Osteoblast (primary cell): ENCODE results near the gene UBQLN1. TPM values are rescaled to one million over a fixed set of nuclear protein-coding genes. Genes with fewer than 3 reads are reported as not detected.

ENCODE experiments used
- DNase-seq: peaks from one replicate; pipeline ENCODE4 v3.0.0; 2011; ENCODE audit warnings: low spot score, mixed read lengths; ENCODE audit not compliant: insufficient read length; ENCODE audit errors: missing footprints
- H2AFZ ChIP-seq: 2 replicates; pipeline ENCODE4 v1.6.0; 2011; ENCODE audit warnings: mild to moderate bottlenecking, low read length
- H3K27ac ChIP-seq: 2 replicates; pipeline ENCODE4 v1.5.1; 2011; ENCODE audit warnings: mild to moderate bottlenecking, low read depth, low read length, moderate library complexity
- H3K27me3 ChIP-seq: 2 replicates; pipeline ENCODE4 v1.6.0; 2012; ENCODE audit warnings: mild to moderate bottlenecking, control low read depth, inconsistent platforms, low read length, moderate library complexity; ENCODE audit not compliant: insufficient read depth
- H3K36me3 ChIP-seq: 2 replicates; pipeline ENCODE4 v1.5.1; 2011; ENCODE audit warnings: mild to moderate bottlenecking, low read length, control low read depth, moderate library complexity; ENCODE audit not compliant: insufficient read depth
- H3K4me1 ChIP-seq: 2 replicates; pipeline ENCODE4 v1.5.1; 2011; ENCODE audit warnings: mild to moderate bottlenecking, low read length, control low read depth, moderate library complexity; ENCODE audit not compliant: insufficient read depth
- H3K4me2 ChIP-seq: 2 replicates; pipeline ENCODE4 v1.6.0; 2011; ENCODE audit warnings: mild to moderate bottlenecking, low read length; ENCODE audit not compliant: insufficient read depth
- H3K4me3 ChIP-seq: fragments of 200-600 bp; sonication (generic); 3 replicates; pipeline ENCODE4 v1.5.1; 2012; ENCODE audit warnings: mild to moderate bottlenecking, low read length, inconsistent platforms; ENCODE audit not compliant: insufficient read depth
- H3K79me2 ChIP-seq: 2 replicates; pipeline ENCODE4 v1.6.0; 2012; ENCODE audit warnings: mild to moderate bottlenecking, low read length, control low read depth, inconsistent platforms; ENCODE audit not compliant: insufficient read depth
- H3K9me3 ChIP-seq: 2 replicates; pipeline ENCODE4 v1.5.1; 2011; ENCODE audit warnings: low read depth, low read length, control low read depth
- H4K20me1 ChIP-seq: 2 replicates; pipeline ENCODE4 v1.6.0; 2012; ENCODE audit warnings: mild to moderate bottlenecking, low read length, control low read depth; ENCODE audit not compliant: insufficient read depth
- total RNA-seq: library from RNA; depleted of rRNA; stranded (reverse); fragments of >200 nt; gene quantifications from 2 replicates; pipeline ENCODE4 v1.2.3, GENCODE V29; 2012
- TF ChIP-seq, protein P1 (sequence below): IDR thresholded peaks from 2 replicates; pipeline ENCODE4 v1.5.1; 2011; ENCODE audit warnings: mild to moderate bottlenecking, low read depth, low read length, moderate library complexity; ENCODE audit errors: extremely low read depth

Gene UBQLN1
- total RNA-seq, 1 donor: 117 TPM

DNA sequence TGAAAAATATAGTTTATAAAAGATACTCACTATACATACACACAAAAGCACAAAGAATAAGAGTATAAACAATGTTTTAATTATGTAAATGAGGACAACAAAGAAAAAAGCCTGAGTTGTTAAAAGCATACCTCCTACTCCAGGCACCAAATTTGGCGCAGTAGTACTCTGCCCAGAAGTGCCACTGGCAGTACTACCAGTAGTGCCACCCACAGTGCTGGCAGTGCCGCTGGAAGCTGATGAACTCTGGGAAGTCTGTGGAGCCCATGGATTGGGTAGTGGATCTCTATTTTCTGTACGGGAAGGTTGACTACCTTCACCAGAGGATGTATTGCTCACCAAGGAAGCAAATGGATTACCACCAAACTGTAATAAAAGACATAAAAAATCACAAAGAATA, 30.2 kb downstream of the UBQLN1 start:
- Histone ChIP-seq H3K4me1 (peaks cover 11% of the 10 kb centered on the region), H3K27ac (no peak overlapping the region), H3K27me3 (no peaks in the 10 kb centered on the region), H3K9me3 (no peaks in the 10 kb centered on the region), H3K36me3 (peaks cover 39% of the 10 kb centered on the region), H3K4me2 (no peak overlapping the region), H4K20me1 (peaks cover 40% of the 10 kb centered on the region), H3K4me3 (no peak overlapping the region), H3K79me2 (peaks cover 86% of the 10 kb centered on the region), H2AFZ (no peak overlapping the region)
- TF ChIP-seq, protein P1, sequence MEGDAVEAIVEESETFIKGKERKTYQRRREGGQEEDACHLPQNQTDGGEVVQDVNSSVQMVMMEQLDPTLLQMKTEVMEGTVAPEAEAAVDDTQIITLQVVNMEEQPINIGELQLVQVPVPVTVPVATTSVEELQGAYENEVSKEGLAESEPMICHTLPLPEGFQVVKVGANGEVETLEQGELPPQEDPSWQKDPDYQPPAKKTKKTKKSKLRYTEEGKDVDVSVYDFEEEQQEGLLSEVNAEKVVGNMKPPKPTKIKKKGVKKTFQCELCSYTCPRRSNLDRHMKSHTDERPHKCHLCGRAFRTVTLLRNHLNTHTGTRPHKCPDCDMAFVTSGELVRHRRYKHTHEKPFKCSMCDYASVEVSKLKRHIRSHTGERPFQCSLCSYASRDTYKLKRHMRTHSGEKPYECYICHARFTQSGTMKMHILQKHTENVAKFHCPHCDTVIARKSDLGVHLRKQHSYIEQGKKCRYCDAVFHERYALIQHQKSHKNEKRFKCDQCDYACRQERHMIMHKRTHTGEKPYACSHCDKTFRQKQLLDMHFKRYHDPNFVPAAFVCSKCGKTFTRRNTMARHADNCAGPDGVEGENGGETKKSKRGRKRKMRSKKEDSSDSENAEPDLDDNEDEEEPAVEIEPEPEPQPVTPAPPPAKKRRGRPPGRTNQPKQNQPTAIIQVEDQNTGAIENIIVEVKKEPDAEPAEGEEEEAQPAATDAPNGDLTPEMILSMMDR: no peak
- no peak for DNase-seq

DNA sequence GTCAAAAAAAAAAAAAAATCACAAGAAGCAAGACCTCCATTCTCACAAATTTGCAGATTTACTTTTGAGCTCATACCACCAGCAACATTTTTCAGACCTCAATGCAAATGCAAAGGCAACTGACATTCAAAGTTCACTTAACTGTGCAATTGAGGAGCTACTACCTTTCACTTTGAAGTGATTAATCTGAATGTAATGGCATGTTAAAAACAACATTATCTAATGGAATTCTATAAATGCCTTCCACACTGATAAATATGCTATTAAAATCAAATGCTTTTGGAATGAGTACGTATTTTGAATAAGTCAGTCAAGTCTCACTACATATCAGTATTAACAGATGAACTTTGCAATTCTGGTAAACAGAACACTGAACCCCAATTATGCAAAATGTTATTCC, 32.3 kb downstream of the UBQLN1 start:
- DNase-seq: peak; percentile 14
- Histone ChIP-seq H3K4me2 (no peak overlapping the region), H4K20me1 (peaks cover 22% of the 10 kb centered on the region), H3K4me3 (no peak overlapping the region), H3K4me1 (peaks cover 5% of the 10 kb centered on the region), H2AFZ (no peak overlapping the region), H3K27me3 (no peaks in the 10 kb centered on the region), H3K36me3 (peaks cover 43% of the 10 kb centered on the region), H3K9me3 (no peaks in the 10 kb centered on the region), H3K79me2 (peaks cover 86% of the 10 kb centered on the region), H3K27ac (no peak overlapping the region)
- TF ChIP-seq, protein P1: no peak

DNA sequence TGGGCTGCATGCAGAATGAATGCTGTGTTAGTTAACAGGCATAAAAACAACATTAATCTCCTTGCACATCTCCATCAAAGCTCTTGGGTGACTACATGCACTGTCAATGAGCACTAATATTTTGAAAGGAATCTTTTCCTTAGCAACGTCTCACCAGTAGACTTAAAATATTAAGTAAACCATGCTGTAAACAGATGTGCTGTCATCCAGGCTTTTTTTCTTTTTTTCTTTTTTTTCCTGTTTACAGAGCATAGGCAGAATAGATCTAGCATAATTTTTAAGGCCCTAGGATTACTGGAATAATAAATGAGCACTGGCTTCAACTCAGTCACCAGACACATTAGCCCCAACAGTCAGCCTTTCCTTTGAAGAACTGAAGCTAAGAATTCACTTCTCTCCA, 36.3 kb downstream of the UBQLN1 start:
- no peaks in the 10 kb centered on the region for H3K4me1 ChIP-seq
- no peak overlapping the region for H3K4me2 ChIP-seq
- H3K9me3 ChIP-seq: no peaks in the 10 kb centered on the region
- no peak overlapping the region for H3K4me3 ChIP-seq
- no peaks in the 10 kb centered on the region for H3K27me3 ChIP-seq
- TF ChIP-seq, protein P1: no peak
- H3K36me3 ChIP-seq: peaks cover 31% of the 10 kb centered on the region
- H2AFZ ChIP-seq: no peak overlapping the region
- peaks cover 10% of the 10 kb centered on the region for H4K20me1 ChIP-seq
- no peak overlapping the region for H3K27ac ChIP-seq
- DNase-seq: no peak
- H3K79me2 ChIP-seq: peaks cover 81% of the 10 kb centered on the region

DNA sequence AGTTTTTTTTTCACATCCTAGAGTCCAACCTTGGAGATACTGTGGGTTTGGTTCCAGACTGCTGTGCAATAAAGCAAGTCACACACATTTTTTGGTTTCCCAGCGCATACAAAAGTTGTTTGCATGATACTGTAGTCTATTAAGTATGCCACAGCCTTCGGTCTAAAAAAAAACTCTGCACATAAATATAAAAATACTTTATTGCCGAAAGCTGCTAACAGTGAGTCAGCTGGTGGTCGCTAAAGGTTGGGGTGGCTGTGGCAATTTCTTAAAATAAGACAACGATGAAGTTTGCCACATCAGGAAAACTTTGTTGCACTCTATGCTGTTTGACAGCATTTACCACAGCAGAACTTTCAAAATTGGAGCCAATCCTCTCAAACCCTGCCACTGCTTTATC, 37.4 kb downstream of the UBQLN1 start:
- H4K20me1 ChIP-seq: peaks cover 6% of the 10 kb centered on the region
- no peak overlapping the region for H3K4me3 ChIP-seq
- H3K27ac ChIP-seq: no peak overlapping the region
- TF ChIP-seq, protein P1: no peak
- DNase-seq: no peak
- no peak overlapping the region for H2AFZ ChIP-seq
- H3K36me3 ChIP-seq: peaks cover 37% of the 10 kb centered on the region
- no peaks in the 10 kb centered on the region for H3K4me1 ChIP-seq
- no peak overlapping the region for H3K4me2 ChIP-seq
- no peaks in the 10 kb centered on the region for H3K9me3 ChIP-seq
- peaks cover 82% of the 10 kb centered on the region for H3K79me2 ChIP-seq
- H3K27me3 ChIP-seq: no peaks in the 10 kb centered on the region
